HG03378 (cell line): ENCODE results near the gene SELENOT.

ENCODE experiments used
- ATAC-seq: cut with Tn5 transposase; IDR thresholded peaks from one replicate; pipeline ENCODE4 v1.9.1; 2021; ENCODE audit warnings: mild to moderate bottlenecking, moderate library complexity; ENCODE audit not compliant: unreplicated experiment

SELENOT gene

GRCh38 chr3:150662410-150663200 lies 59.5 kb downstream of the SELENOT start:
- no peak for ATAC-seq

GRCh38 chr3:150663461-150663860 lies 60.3 kb downstream of the SELENOT start:
- no peak for ATAC-seq

GRCh38 chr3:150666167-150666566 lies 63.0 kb downstream of the SELENOT start:
- ATAC-seq: no peak

- ATAC-seq: no peak
Observed at GRCh38 chr3:150673966-150674365, 70.8 kb downstream of the SELENOT start.

GRCh38 chr3:150675587-150675986 lies 72.5 kb downstream of the SELENOT start:
- ATAC-seq: no peak
